AG20443 (cell line): ENCODE results near the gene VSTM2L.
"Not testable (repeated sequence)": the region's sequence is repeated elsewhere in the genome, so short reads cannot be mapped to it uniquely, and the experiment has no call there.

Source experiments
- DNase-seq: peaks from one replicate; pipeline ENCODE4 v3.0.0; 2012; ENCODE audit warnings: low spot score, mixed read lengths

The VSTM2L gene

GRCh38 chr20:37902504-37903313 lies at the start of gene VSTM2L:
VSTM2L (plus strand) TSS chr20:37903127; CDS start chr20:37903351, 224 bp downstream.
- DNase-seq = peak; percentile 80

GRCh38 chr20:37853823-37854375 lies 49.0 kb upstream of the VSTM2L start:
- no peak for DNase-seq

- not testable (repeated sequence) for DNase-seq
Observed at GRCh38 chr20:37856034-37856433, 46.9 kb upstream of the VSTM2L start.

GRCh38 chr20:37856932-37857660 lies 45.8 kb upstream of the VSTM2L start:
- peak; percentile 74 for DNase-seq

GRCh38 chr20:37859406-37860171 lies 43.3 kb upstream of the VSTM2L start:
- DNase-seq = no peak

GRCh38 chr20:37863289-37863688 lies 39.6 kb upstream of the VSTM2L start:
- no peak for DNase-seq

- DNase-seq = no peak
Observed at GRCh38 chr20:37864298-37864697, 38.6 kb upstream of the VSTM2L start.

GRCh38 chr20:37866051-37866450 lies 36.9 kb upstream of the VSTM2L start:
- no peak for DNase-seq

GRCh38 chr20:37867289-37868195 lies 35.4 kb upstream of the VSTM2L start:
- no peak for DNase-seq

- no peak for DNase-seq
Observed at GRCh38 chr20:37868851-37869333, 34.0 kb upstream of the VSTM2L start.

GRCh38 chr20:37869334-37869861 lies 33.5 kb upstream of the VSTM2L start:
- no peak for DNase-seq

GRCh38 chr20:37870294-37870693 lies 32.6 kb upstream of the VSTM2L start:
- DNase-seq = no peak

GRCh38 chr20:37871751-37872150 lies 31.2 kb upstream of the VSTM2L start:
- DNase-seq = no peak

- no peak for DNase-seq
Observed at GRCh38 chr20:37872161-37872560, 30.8 kb upstream of the VSTM2L start.

- DNase-seq = no peak
Observed at GRCh38 chr20:37873884-37874283, 29.0 kb upstream of the VSTM2L start.

- DNase-seq = no peak
Observed at GRCh38 chr20:37875460-37876175, 27.3 kb upstream of the VSTM2L start.

GRCh38 chr20:37876863-37877262 lies 26.1 kb upstream of the VSTM2L start:
- no peak for DNase-seq

- no peak for DNase-seq
Observed at GRCh38 chr20:37877832-37878772, 24.8 kb upstream of the VSTM2L start.
